NCI-H2171 (cell line): Measurements from ENCODE around the gene PLEKHH2.
A peak's percentile ranks its signal among the peaks of the same experiment; 100 is the strongest.
"Not testable (repeated sequence)": the region's sequence is repeated elsewhere in the genome, so short reads cannot be mapped to it uniquely, and the experiment has no call there.

ENCODE experiments used
- DNase-seq: peaks from one replicate; lab custom pipeline; 2025; lab: John Stamatoyannopoulos, UW

Gene PLEKHH2

DNA sequence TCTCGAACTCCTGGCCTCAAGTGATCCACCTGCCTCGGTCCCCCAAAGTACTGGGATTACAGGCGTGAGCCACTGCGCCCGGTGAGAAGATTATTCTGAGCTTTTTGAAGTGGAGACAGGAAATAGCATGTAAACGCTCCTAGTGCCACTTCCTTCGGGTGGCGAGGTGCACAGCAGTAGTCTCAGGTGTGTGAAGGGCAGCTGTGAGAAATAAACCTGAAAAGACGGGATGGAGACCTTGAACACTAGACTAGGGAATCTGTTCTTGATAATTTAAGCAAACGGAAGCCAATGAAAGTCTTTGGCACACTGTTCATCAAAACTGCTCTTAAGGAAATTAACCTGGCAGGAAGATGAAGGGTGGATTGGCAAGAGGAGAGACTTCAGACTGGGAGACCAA lies 439 bp upstream of the PLEKHH2 start:
- DNase-seq: no peak

DNA sequence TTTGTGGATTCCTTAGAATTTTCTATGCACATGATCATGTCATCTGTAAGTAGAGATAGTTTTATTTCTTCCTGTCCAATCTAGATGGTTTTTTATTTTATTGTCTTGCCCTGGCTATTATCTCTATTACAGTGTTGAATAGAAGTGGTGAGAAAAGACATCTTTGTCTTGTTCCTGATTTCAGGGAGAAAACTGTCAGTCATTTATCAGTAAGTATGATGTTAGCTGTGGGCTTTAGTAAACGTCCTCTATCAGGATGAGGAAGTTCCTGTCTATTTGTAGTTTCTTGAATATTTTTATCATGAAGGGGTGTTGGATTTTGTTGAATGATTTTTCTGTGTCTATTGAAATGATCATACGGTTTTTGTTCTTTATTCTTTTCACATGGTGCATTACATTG lies 5.3 kb downstream of the PLEKHH2 start:
- DNase-seq: no peak

GRCh38 chr2:43643680-43644079 lies 6.6 kb downstream of the PLEKHH2 start:
- DNase-seq: no peak

DNA sequence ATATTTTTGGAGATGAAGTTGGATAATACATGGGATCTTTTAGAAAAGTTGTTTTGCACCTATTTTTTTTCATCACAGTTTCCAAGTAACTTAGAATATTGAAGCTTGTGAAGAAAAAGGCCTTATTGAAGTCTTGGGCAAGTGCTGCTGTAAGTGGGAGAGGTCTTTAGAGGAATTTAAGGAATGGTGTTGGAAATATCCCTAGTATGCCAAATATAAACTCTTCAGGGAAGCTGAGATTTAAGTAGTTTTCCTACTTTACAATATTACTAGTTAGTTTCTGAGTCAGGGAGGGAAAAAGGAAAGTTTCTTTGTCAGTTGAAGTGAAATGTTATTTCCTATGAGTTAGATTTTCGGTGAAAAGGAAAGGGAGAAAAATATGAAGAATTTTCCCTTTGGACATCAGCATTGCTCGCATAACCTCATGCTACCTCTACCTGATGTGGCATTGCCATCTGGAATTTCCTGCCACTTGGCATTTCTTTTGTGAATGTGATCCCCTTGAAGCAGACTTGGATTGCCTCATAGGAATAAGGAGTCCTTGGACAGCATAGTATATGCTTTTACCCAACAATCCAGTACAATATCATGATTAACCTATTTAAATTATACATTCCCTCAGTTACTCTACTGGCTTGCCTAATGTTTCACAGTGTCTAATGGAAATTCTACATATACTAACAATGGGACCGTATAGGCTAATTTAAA lies 12.1 kb downstream of the PLEKHH2 start:
- DNase-seq: no peak

DNA sequence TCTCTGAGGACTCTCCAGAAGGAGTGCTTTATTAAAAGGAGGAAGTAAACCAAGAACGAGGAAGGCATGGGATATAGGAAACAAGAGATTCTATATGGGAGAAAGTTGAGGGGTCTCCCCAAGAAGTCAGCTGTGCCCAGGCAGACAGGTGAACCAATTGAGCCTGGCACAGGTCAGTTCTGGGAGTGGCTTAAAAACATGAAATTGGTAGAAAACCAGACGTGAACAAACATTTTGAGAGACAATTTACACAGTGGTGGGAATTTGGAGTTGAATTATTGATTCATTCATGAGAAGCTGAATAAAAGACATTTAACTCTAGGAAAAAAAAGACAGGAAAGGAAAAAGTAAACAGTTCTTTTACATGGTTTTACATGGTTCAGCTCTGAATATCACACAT lies 16.4 kb downstream of the PLEKHH2 start:
- DNase-seq: no peak

- DNase-seq: no peak
Observed at GRCh38 chr2:43657241-43657640, 20.2 kb downstream of the PLEKHH2 start.

GRCh38 chr2:43675646-43676321 lies 38.7 kb downstream of the PLEKHH2 start:
- DNase-seq: no peak

DNA sequence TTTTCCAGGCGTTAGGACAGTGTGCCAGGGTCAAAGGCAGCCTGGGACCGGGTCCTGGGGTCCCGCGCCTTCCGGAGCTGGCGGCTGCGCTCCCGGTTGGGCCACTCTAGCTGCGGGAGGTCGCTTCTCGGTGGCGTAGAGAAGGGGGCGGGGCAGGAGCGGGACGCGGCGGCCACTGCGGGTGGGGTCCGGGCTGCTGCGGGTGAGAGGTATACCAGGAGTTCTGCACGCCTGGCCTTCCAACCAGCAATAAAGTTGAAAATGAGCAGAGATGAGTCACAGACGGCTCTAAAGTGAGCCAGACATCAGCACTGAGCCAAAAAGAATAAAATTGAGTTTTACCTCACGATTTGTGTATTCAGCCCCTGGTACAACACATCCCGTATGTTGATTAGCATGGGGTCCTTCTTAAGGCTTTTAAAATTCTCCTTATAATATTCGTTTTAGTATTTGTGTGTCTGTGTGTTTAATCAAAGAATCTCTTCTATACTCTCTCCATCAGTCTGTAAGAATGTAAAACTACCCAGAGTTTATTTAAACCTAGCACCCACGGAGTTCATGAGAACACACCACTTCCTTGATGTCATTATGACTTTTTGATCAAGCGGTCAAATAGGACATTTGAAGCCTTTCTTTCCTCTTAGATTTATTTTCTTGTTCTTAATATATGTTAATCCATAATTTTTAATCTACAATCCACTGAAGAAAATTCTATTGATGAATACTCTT lies 39.4 kb downstream of the PLEKHH2 start, which contains the start of gene C1GALT1C1L:
C1GALT1C1L (minus strand) TSS at position 108 of the 729 bp plus-strand sequence; CDS start at position 1, 107 bp downstream.
- no peak for DNase-seq

DNA sequence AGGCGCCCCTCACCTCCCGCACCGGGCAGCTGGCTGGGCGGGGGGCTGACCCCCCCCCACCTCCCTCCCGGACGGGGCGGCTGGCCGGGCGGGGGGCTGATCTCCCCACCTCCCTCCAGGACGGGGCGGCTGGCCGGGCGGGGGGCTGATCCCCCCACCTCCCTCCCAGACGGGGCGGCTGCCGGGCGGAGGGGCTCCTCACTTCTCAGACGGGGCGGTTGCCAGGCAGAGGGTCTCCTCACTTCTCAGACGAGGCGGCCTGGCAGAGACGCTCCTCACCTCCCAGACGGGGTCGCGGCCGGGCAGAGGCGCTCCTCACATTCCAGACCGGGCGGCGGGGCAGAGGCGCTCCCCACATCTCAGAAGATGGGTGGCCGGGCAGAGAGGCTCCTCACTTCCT lies 40.7 kb downstream of the PLEKHH2 start:
- not testable (repeated sequence) for DNase-seq

- DNase-seq: no peak
Observed at GRCh38 chr2:43685357-43685756, 48.3 kb downstream of the PLEKHH2 start.

- no peak for DNase-seq
Observed at GRCh38 chr2:43689999-43690398, 52.9 kb downstream of the PLEKHH2 start.

GRCh38 chr2:43692428-43692994 lies 55.5 kb downstream of the PLEKHH2 start:
- DNase-seq: no peak

GRCh38 chr2:43698140-43698539 lies 61.1 kb downstream of the PLEKHH2 start:
- not testable (repeated sequence) for DNase-seq

DNA sequence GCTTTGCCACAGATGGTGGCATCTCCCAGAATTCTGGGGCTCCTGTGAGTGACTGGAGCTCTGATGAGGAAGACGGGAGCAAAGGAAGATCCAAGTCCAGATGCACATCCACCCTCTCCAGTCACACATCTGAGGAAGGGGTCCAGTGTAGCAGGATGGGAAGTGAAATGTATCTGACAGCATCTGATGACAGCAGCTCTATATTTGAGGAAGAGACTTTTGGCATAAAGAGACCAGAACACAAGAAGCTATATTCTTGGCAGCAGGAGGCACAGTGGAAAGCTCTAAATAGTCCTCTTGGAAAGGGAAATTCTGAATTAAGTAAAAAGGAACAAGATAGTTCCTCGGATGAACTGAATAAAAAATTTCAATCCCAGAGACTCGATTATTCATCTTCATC lies 62.7 kb downstream of the PLEKHH2 start:
- DNase-seq: no peak

GRCh38 chr2:43701111-43701510 lies 64.1 kb downstream of the PLEKHH2 start:
- peak; percentile 38 for DNase-seq

GRCh38 chr2:43707255-43708015 lies 70.4 kb downstream of the PLEKHH2 start:
- DNase-seq: no peak

GRCh38 chr2:43708178-43708577 lies 71.1 kb downstream of the PLEKHH2 start:
- no peak for DNase-seq

- DNase-seq: no peak
Observed at GRCh38 chr2:43708891-43709290, 71.8 kb downstream of the PLEKHH2 start.

DNA sequence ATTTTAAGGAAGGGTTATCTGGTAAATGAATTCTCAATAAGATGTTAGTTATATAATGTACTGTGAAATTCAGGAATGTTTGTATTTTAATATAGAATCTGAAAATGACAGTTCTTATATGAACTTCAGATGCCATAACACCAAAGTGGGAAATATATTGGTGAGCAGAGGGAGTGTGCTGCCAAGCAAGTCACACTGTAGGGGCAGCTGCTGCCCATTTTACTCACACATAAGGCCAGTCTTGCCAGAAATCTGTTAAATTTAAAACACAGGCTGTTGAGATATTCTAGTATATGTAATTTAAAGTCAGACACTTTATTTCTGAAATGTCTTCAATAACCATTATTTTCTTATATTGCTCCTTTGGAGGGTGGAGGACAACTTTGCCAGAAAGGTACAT lies 73.8 kb downstream of the PLEKHH2 start:
- DNase-seq: no peak

GRCh38 chr2:43714164-43714563 lies 77.1 kb downstream of the PLEKHH2 start:
- no peak for DNase-seq

- no peak for DNase-seq
Observed at GRCh38 chr2:43715300-43716098, 78.4 kb downstream of the PLEKHH2 start.
